Adrenal gland (tissue), 5 donors: ENCODE measurements around the gene ERLIN1.

Experiments
- CTCF ChIP-seq, 6 experiments: fragments of 450-650 bp in 4 of 6; fragments of 200-600 bp in 2 of 6; sonication (generic) in 1 of 6; IDR thresholded peaks; 1 replicate in 5 of 6; 2 replicates in 1 of 6; pipeline versions ENCODE4 v1.5.1 to v1.8.0; 2016 to 2021; ENCODE audit warnings: antibody characterized with exemption in 6 of 6, mild to moderate bottlenecking in 2 of 6, moderate library complexity in 1 of 6
- POLR2A ChIP-seq, 2 donors: fragments of 450-650 bp; IDR thresholded peaks; one replicate each; pipeline ENCODE4 v1.6.1; 2017; ENCODE audit warnings: antibody characterized with exemption in 2 of 2, mild to moderate bottlenecking in 2 of 2, moderate library complexity in 1 of 2
- donor health status: DM: no; HTN: no; CAD: no.

GRCh38 chr10:100157156-100157555 lies 28.7 kb downstream of the ERLIN1 start:
- TF ChIP-seq CTCF (IDR thresholded peaks at IDR 0.05) (no peak), POLR2A (IDR thresholded peaks at IDR 0.05) (no peak)
